ENCODE data around the gene MAPKBP1.

The MAPKBP1 gene

GRCh38 chr15:41814534-41814933 is 40.2 kb downstream of the MAPKBP1 start:
- H3K4me3 ChIP-seq (ENCODE audit: insufficient read length, low read depth), result no peak overlapping the region
- TF ChIP-seq YY1 (IDR thresholded peaks at IDR 0.05; ENCODE audit: insufficient read depth, insufficient read length) (no peak), ZNF274 (IDR thresholded peaks at IDR 0.05; ENCODE audit: low read depth, low read length) (no peak)
- H3K27me3 ChIP-seq (ENCODE audit: insufficient read depth, insufficient read length), result no peaks in the 10 kb centered on the region
- H3K9me3 ChIP-seq (ENCODE audit: insufficient read depth, low read length), result no peaks in the 10 kb centered on the region
- H3K9ac ChIP-seq (ENCODE audit: insufficient read length, low read depth), result no peak overlapping the region
- H3K4me1 ChIP-seq (ENCODE audit: insufficient read depth, insufficient read length), result peaks cover 7% of the 10 kb centered on the region
- H3K36me3 ChIP-seq (ENCODE audit: insufficient read depth, insufficient read length, low read length), result peaks cover 44% of the 10 kb centered on the region
- DNase-seq (ENCODE audit: low read depth, low spot score), result no peak

- no peak for TF ChIP-seq YY1 (IDR thresholded peaks at IDR 0.05; ENCODE audit: insufficient read depth, insufficient read length)
- TF ChIP-seq ZNF274 (IDR thresholded peaks at IDR 0.05; ENCODE audit: low read depth, low read length), result no peak
- Histone ChIP-seq H3K9ac (ENCODE audit: insufficient read length, low read depth) (no peak overlapping the region), H3K27me3 (ENCODE audit: insufficient read depth, insufficient read length) (no peaks in the 10 kb centered on the region), H3K36me3 (ENCODE audit: insufficient read depth, insufficient read length, low read length) (peaks cover 65% of the 10 kb centered on the region), H3K4me1 (ENCODE audit: insufficient read depth, insufficient read length) (peaks cover 1% of the 10 kb centered on the region), H3K9me3 (ENCODE audit: insufficient read depth, low read length) (no peaks in the 10 kb centered on the region), H3K4me3 (ENCODE audit: insufficient read length, low read depth) (no peak overlapping the region)
- DNase-seq (ENCODE audit: low read depth, low spot score), result no peak
These were observed 42.5 kb downstream of the MAPKBP1 start for GRCh38 chr15:41816788-41817187.

DNA sequence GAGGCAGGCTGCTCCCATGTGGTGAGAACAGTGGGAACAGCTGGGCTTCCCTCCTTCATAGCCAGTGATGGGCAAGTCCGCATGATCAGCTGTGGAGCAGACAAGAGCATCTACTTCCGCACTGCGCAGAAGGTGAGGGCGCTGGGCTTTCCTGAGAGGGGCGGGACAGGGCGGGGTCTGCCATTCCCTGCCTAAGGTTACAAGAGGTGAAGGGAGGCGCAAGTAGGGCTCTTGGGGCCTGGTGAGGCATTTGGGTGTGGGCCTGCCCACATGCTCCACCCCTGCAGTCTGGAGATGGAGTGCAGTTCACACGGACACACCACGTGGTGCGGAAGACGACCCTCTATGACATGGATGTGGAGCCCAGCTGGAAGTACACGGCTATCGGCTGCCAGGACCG is 43.0 kb downstream of the MAPKBP1 start:
- Histone ChIP-seq H3K27me3 (ENCODE audit: insufficient read depth, insufficient read length) (no peaks in the 10 kb centered on the region), H3K9ac (ENCODE audit: insufficient read length, low read depth) (no peak overlapping the region), H3K4me3 (ENCODE audit: insufficient read length, low read depth) (no peak overlapping the region), H3K4me1 (ENCODE audit: insufficient read depth, insufficient read length) (no peaks in the 10 kb centered on the region), H3K36me3 (ENCODE audit: insufficient read depth, insufficient read length, low read length) (peaks cover 68% of the 10 kb centered on the region), H3K9me3 (ENCODE audit: insufficient read depth, low read length) (no peaks in the 10 kb centered on the region)
- no peak for DNase-seq (ENCODE audit: low read depth, low spot score)
- TF ChIP-seq SUZ12 (IDR thresholded peaks at IDR 0.05; ENCODE audit: extremely low read depth, insufficient read depth, insufficient read length), result no peak
- TF ChIP-seq YY1 (IDR thresholded peaks at IDR 0.05; ENCODE audit: insufficient read depth, insufficient read length), result no peak
- TF ChIP-seq ZNF274 (IDR thresholded peaks at IDR 0.05; ENCODE audit: low read depth, low read length), result no peak

- H3K9me3 ChIP-seq (ENCODE audit: insufficient read depth, low read length), result no peaks in the 10 kb centered on the region
- peaks cover 70% of the 10 kb centered on the region for H3K36me3 ChIP-seq (ENCODE audit: insufficient read depth, insufficient read length, low read length)
- DNase-seq (ENCODE audit: low read depth, low spot score), result no peak
- no peak overlapping the region for H3K9ac ChIP-seq (ENCODE audit: insufficient read length, low read depth)
- no peaks in the 10 kb centered on the region for H3K27me3 ChIP-seq (ENCODE audit: insufficient read depth, insufficient read length)
- no peak overlapping the region for H3K4me3 ChIP-seq (ENCODE audit: insufficient read length, low read depth)
- no peaks in the 10 kb centered on the region for H3K4me1 ChIP-seq (ENCODE audit: insufficient read depth, insufficient read length)
- TF ChIP-seq ZNF274 (IDR thresholded peaks at IDR 0.05; ENCODE audit: low read depth, low read length) (no peak), YY1 (IDR thresholded peaks at IDR 0.05; ENCODE audit: insufficient read depth, insufficient read length) (no peak), SUZ12 (IDR thresholded peaks at IDR 0.05; ENCODE audit: extremely low read depth, insufficient read depth, insufficient read length) (no peak)
These were observed 43.5 kb downstream of the MAPKBP1 start for GRCh38 chr15:41817781-41818180.

DNA sequence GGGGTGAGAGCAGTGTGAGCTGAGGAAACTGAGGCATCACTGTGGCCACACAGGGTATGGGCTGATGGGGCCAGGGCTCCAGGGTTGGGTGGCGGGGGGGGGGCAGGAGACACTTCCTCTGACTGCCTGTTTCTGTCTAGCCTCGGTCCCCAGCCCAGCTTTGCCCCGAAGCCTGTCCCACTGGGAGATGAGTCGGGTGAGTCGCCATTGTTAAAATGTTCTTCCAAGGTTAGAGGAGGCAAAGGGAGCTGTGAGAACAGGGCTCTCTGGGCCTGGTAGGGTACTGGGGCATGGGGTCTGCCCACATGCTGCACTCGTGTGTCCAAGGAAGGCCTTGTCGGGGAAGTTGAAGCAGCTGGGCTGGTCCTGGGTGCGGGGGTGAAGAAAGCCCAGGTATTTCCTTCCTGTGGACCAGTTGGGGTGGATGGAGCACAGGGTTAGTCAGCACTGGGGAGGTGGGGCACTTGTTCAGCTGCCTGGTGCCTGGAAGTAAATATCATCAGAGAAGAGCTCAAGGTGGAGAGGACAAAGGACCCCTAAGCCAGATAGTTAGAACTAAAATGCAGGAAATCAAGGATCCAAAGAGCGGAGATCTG is 45.3 kb downstream of the MAPKBP1 start:
- Histone ChIP-seq H3K4me1 (ENCODE audit: insufficient read depth, insufficient read length) (no peaks in the 10 kb centered on the region), H3K36me3 (ENCODE audit: insufficient read depth, insufficient read length, low read length) (peaks cover 81% of the 10 kb centered on the region), H3K27me3 (ENCODE audit: insufficient read depth, insufficient read length) (no peaks in the 10 kb centered on the region), H3K4me3 (ENCODE audit: insufficient read length, low read depth) (no peak overlapping the region), H3K9ac (ENCODE audit: insufficient read length, low read depth) (no peak overlapping the region), H3K9me3 (ENCODE audit: insufficient read depth, low read length) (no peaks in the 10 kb centered on the region)
- TF ChIP-seq YY1 (IDR thresholded peaks at IDR 0.05; ENCODE audit: insufficient read depth, insufficient read length) (no peak), ZNF274 (IDR thresholded peaks at IDR 0.05; ENCODE audit: low read depth, low read length) (no peak), SUZ12 (IDR thresholded peaks at IDR 0.05; ENCODE audit: extremely low read depth, insufficient read depth, insufficient read length) (no peak)
- DNase-seq (ENCODE audit: low read depth, low spot score), result no peak

- H3K27me3 ChIP-seq (ENCODE audit: insufficient read depth, insufficient read length), result no peaks in the 10 kb centered on the region
- H3K9ac ChIP-seq (ENCODE audit: insufficient read length, low read depth), result no peak overlapping the region
- H3K4me3 ChIP-seq (ENCODE audit: insufficient read length, low read depth), result no peak overlapping the region
- peaks cover 80% of the 10 kb centered on the region for H3K36me3 ChIP-seq (ENCODE audit: insufficient read depth, insufficient read length, low read length)
- H3K9me3 ChIP-seq (ENCODE audit: insufficient read depth, low read length), result no peaks in the 10 kb centered on the region
- DNase-seq (ENCODE audit: low read depth, low spot score), result no peak
- H3K4me1 ChIP-seq (ENCODE audit: insufficient read depth, insufficient read length), result no peaks in the 10 kb centered on the region
- TF ChIP-seq YY1 (IDR thresholded peaks at IDR 0.05; ENCODE audit: insufficient read depth, insufficient read length) (no peak), SUZ12 (IDR thresholded peaks at IDR 0.05; ENCODE audit: extremely low read depth, insufficient read depth, insufficient read length) (no peak), ZNF274 (IDR thresholded peaks at IDR 0.05; ENCODE audit: low read depth, low read length) (no peak)
These were observed 46.6 kb downstream of the MAPKBP1 start for GRCh38 chr15:41820791-41821423.

DNA sequence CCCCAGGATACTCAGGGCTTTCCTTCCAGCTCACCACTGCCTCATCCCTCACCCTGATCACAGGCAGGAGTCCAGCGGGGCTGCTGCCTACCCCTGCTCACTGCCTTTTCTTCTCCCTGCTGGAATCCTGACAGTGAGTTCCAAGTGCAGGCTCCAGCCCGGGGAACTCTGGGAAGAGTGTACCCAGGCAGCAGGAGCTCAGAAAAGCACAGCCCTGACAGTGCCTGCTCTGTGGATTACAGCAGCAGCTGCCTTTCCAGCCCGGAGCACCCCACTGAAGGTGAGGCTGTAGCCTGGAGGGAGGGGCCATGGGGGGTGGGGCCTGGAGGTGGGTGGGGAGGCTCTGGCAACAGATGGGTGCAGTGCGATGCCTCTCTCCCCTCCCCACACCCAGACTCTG is 47.5 kb downstream of the MAPKBP1 start:
- Histone ChIP-seq H3K4me3 (ENCODE audit: insufficient read length, low read depth) (no peak overlapping the region), H3K9me3 (ENCODE audit: insufficient read depth, low read length) (no peaks in the 10 kb centered on the region), H3K9ac (ENCODE audit: insufficient read length, low read depth) (no peak overlapping the region), H3K27me3 (ENCODE audit: insufficient read depth, insufficient read length) (no peaks in the 10 kb centered on the region), H3K36me3 (ENCODE audit: insufficient read depth, insufficient read length, low read length) (peaks cover 80% of the 10 kb centered on the region), H3K4me1 (ENCODE audit: insufficient read depth, insufficient read length) (no peaks in the 10 kb centered on the region)
- no peak for TF ChIP-seq ZNF274 (IDR thresholded peaks at IDR 0.05; ENCODE audit: low read depth, low read length)
- no peak for TF ChIP-seq YY1 (IDR thresholded peaks at IDR 0.05; ENCODE audit: insufficient read depth, insufficient read length)
- TF ChIP-seq SUZ12 (IDR thresholded peaks at IDR 0.05; ENCODE audit: extremely low read depth, insufficient read depth, insufficient read length), result no peak
- no peak for DNase-seq (ENCODE audit: low read depth, low spot score)

All from NT2/D1 (cell line).